GM06990 (cell line): Measurements from ENCODE around the gene PIGL.

Source experiments
- DNase-seq: peaks from one replicate; pipeline ENCODE4 v3.0.0-alpha.2; 2011; ENCODE audit not compliant: insufficient read length; ENCODE audit errors: extremely low read depth
- H3K27me3 ChIP-seq: replicated peaks from 2 replicates; pipeline ENCODE4 v1.6.0; 2011; ENCODE audit warnings: low read length; ENCODE audit not compliant: control insufficient read depth, insufficient read depth
- H3K36me3 ChIP-seq: 2 replicates; pipeline ENCODE4 v1.5.1; 2011; ENCODE audit warnings: low read length; ENCODE audit not compliant: control insufficient read depth, insufficient read depth
- H3K4me3 ChIP-seq: replicated peaks from 2 replicates; pipeline ENCODE4 v1.5.1; 2011; ENCODE audit warnings: low read depth, mild to moderate bottlenecking, control low read depth, low read length
- CTCF ChIP-seq: IDR thresholded peaks from 2 replicates; pipeline ENCODE4 v1.5.1; 2011; ENCODE audit warnings: low read length, control low read depth, mild to moderate bottlenecking, inconsistent platforms; ENCODE audit not compliant: insufficient read depth, poor library complexity, severe bottlenecking

The PIGL gene

GRCh38 chr17:16217002-16217635 lies at the start of gene PIGL:
PIGL (plus strand) TSS chr17:16217210; CDS start chr17:16217227, 17 bp downstream.
- H3K4me3 ChIP-seq, result peak within 1 kb of the TSS; percentile 90
- no peaks in the 10 kb centered on the region for H3K27me3 ChIP-seq
- no peak for TF ChIP-seq CTCF
- no peaks in the 10 kb centered on the region for H3K36me3 ChIP-seq
- peak; percentile 87 for DNase-seq

- TF ChIP-seq CTCF, result no peak
- H3K4me3 ChIP-seq, result no peak overlapping the region
- H3K36me3 ChIP-seq, result no peaks in the 10 kb centered on the region; the same call in 1 of the 2 replicates
- DNase-seq, result no peak
- H3K27me3 ChIP-seq, result no peaks in the 10 kb centered on the region
Observed at GRCh38 chr17:16171613-16172012, 45.4 kb upstream of the PIGL start.

- DNase-seq, result no peak
- no peak for TF ChIP-seq CTCF
- no peak overlapping the region for H3K4me3 ChIP-seq
- H3K36me3 ChIP-seq, result no peaks in the 10 kb centered on the region
- no peaks in the 10 kb centered on the region for H3K27me3 ChIP-seq
Observed at GRCh38 chr17:16178836-16179235, 38.2 kb upstream of the PIGL start.

GRCh38 chr17:16181581-16181980 lies 35.4 kb upstream of the PIGL start:
- no peak for TF ChIP-seq CTCF

GRCh38 chr17:16187642-16188041 lies 29.4 kb upstream of the PIGL start:
- Histone ChIP-seq H3K36me3 (peaks cover 3% of the 10 kb centered on the region; the same call in 1 of the 2 replicates), H3K4me3 (no peak overlapping the region), H3K27me3 (no peaks in the 10 kb centered on the region)
- no peak for DNase-seq
- TF ChIP-seq CTCF, result no peak

More at GRCh38 chr17:16181581-16181980, 35.4 kb upstream of the PIGL start:
- H3K36me3 ChIP-seq, result peaks cover 2% of the 10 kb centered on the region; the same call in 1 of the 2 replicates
- H3K27me3 ChIP-seq, result no peaks in the 10 kb centered on the region
- DNase-seq, result no peak
- H3K4me3 ChIP-seq, result no peak overlapping the region
